Activated naive CD8-positive, alpha-beta T cell (primary cell): Measurements from ENCODE around the gene PLA2G5.
"Not testable (repeated sequence)": the region's sequence is repeated elsewhere in the genome, so short reads cannot be mapped to it uniquely, and the experiment has no call there.

Experiments used
- H3K27ac Mint-ChIP-seq: one replicate; pipeline ENCODE4 v1.8.0; 2021; ENCODE audit warnings: mixed read lengths
- H3K27me3 Mint-ChIP-seq: one replicate; pipeline ENCODE4 v1.8.0; 2021; ENCODE audit warnings: mixed read lengths
- H3K36me3 Mint-ChIP-seq: one replicate; pipeline ENCODE4 v1.8.0; 2021; ENCODE audit warnings: mixed read lengths
- H3K4me1 Mint-ChIP-seq: one replicate; pipeline ENCODE4 v1.8.0; 2021; ENCODE audit warnings: low read depth, mixed read lengths
- H3K4me3 Mint-ChIP-seq: one replicate; pipeline ENCODE4 v1.8.0; 2021; ENCODE audit warnings: mild to moderate bottlenecking, mixed read lengths
- H3K9me3 Mint-ChIP-seq: one replicate; pipeline ENCODE4 v1.8.0; 2021; ENCODE audit warnings: low read depth, mixed read lengths

Gene PLA2G5

GRCh38 chr1:20052386-20052785, 17.6 kb upstream of the PLA2G5 start:
- H3K9me3 Mint-ChIP-seq, result peaks cover 20% of the 10 kb centered on the region
- peaks cover 3% of the 10 kb centered on the region for H3K4me1 Mint-ChIP-seq
- no peak overlapping the region for H3K27ac Mint-ChIP-seq
- peaks cover 1% of the 10 kb centered on the region for H3K27me3 Mint-ChIP-seq
- peaks cover 14% of the 10 kb centered on the region for H3K36me3 Mint-ChIP-seq
- H3K4me3 Mint-ChIP-seq, result no peak overlapping the region

- Mint-ChIP-seq H3K4me1 (peaks cover 30% of the 10 kb centered on the region), H3K4me3 (no peak overlapping the region), H3K27me3 (peaks cover 1% of the 10 kb centered on the region), H3K36me3 (peaks cover 3% of the 10 kb centered on the region), H3K27ac (no peak overlapping the region), H3K9me3 (peaks cover 2% of the 10 kb centered on the region)
These were observed 12.0 kb upstream of the PLA2G5 start for GRCh38 chr1:20057886-20058420.

- H3K27me3 Mint-ChIP-seq, result peaks cover 1% of the 10 kb centered on the region
- peaks cover 30% of the 10 kb centered on the region for H3K4me1 Mint-ChIP-seq
- no peak overlapping the region for H3K4me3 Mint-ChIP-seq
- peaks cover 1% of the 10 kb centered on the region for H3K36me3 Mint-ChIP-seq
- no peaks in the 10 kb centered on the region for H3K9me3 Mint-ChIP-seq
- no peak overlapping the region for H3K27ac Mint-ChIP-seq
These were observed 11.5 kb upstream of the PLA2G5 start for GRCh38 chr1:20058531-20058930.

GRCh38 chr1:20059847-20060246, 10.1 kb upstream of the PLA2G5 start:
- H3K27me3 Mint-ChIP-seq, result peaks cover 1% of the 10 kb centered on the region
- peaks cover 30% of the 10 kb centered on the region for H3K4me1 Mint-ChIP-seq
- H3K27ac Mint-ChIP-seq, result no peak overlapping the region
- H3K4me3 Mint-ChIP-seq, result no peak overlapping the region
- H3K36me3 Mint-ChIP-seq, result no peaks in the 10 kb centered on the region
- H3K9me3 Mint-ChIP-seq, result no peaks in the 10 kb centered on the region

GRCh38 chr1:20060791-20061190, 9.2 kb upstream of the PLA2G5 start:
- H3K9me3 Mint-ChIP-seq, H3K4me3 Mint-ChIP-seq, H3K27ac Mint-ChIP-seq, H3K27me3 Mint-ChIP-seq, H3K36me3 Mint-ChIP-seq: not testable (repeated sequence)
- H3K4me1 Mint-ChIP-seq, result peaks cover 30% of the 10 kb centered on the region

GRCh38 chr1:20061866-20062265, 8.1 kb upstream of the PLA2G5 start:
- no peak overlapping the region for H3K4me3 Mint-ChIP-seq
- no peaks in the 10 kb centered on the region for H3K36me3 Mint-ChIP-seq
- no peak overlapping the region for H3K27ac Mint-ChIP-seq
- H3K9me3 Mint-ChIP-seq, result no peaks in the 10 kb centered on the region
- H3K27me3 Mint-ChIP-seq, result no peaks in the 10 kb centered on the region
- peaks cover 30% of the 10 kb centered on the region for H3K4me1 Mint-ChIP-seq

GRCh38 chr1:20063861-20064292, 6.1 kb upstream of the PLA2G5 start:
- Mint-ChIP-seq H3K27me3 (no peaks in the 10 kb centered on the region), H3K4me3 (no peak overlapping the region), H3K4me1 (peaks cover 18% of the 10 kb centered on the region), H3K36me3 (no peaks in the 10 kb centered on the region), H3K9me3 (no peaks in the 10 kb centered on the region), H3K27ac (no peak overlapping the region)

- Mint-ChIP-seq H3K4me3 (no peak overlapping the region), H3K9me3 (no peaks in the 10 kb centered on the region), H3K4me1 (no peaks in the 10 kb centered on the region), H3K27ac (no peak overlapping the region), H3K36me3 (no peaks in the 10 kb centered on the region), H3K27me3 (no peaks in the 10 kb centered on the region)
These were observed 1.3 kb upstream of the PLA2G5 start for GRCh38 chr1:20068722-20069121.

GRCh38 chr1:20070357-20070756, 363 bp downstream of the PLA2G5 start:
- Mint-ChIP-seq H3K27ac (no peak overlapping the region), H3K4me3 (no peak overlapping the region), H3K9me3 (no peaks in the 10 kb centered on the region), H3K27me3 (no peaks in the 10 kb centered on the region), H3K4me1 (no peaks in the 10 kb centered on the region), H3K36me3 (no peaks in the 10 kb centered on the region)

- peak overlapping the region; percentile 16 for H3K27ac Mint-ChIP-seq
- H3K36me3 Mint-ChIP-seq, result no peaks in the 10 kb centered on the region
- no peaks in the 10 kb centered on the region for H3K9me3 Mint-ChIP-seq
- no peak overlapping the region for H3K4me3 Mint-ChIP-seq
- no peaks in the 10 kb centered on the region for H3K4me1 Mint-ChIP-seq
- no peaks in the 10 kb centered on the region for H3K27me3 Mint-ChIP-seq
These were observed 1.4 kb downstream of the PLA2G5 start for GRCh38 chr1:20071416-20071815.

GRCh38 chr1:20072771-20073170, 2.8 kb downstream of the PLA2G5 start:
- Mint-ChIP-seq H3K9me3 (no peaks in the 10 kb centered on the region), H3K27me3 (peaks cover 5% of the 10 kb centered on the region), H3K4me1 (peaks cover under 1% of the 10 kb centered on the region), H3K27ac (no peak overlapping the region), H3K36me3 (no peaks in the 10 kb centered on the region), H3K4me3 (no peak overlapping the region)

GRCh38 chr1:20073256-20073655, 3.3 kb downstream of the PLA2G5 start:
- peaks cover 5% of the 10 kb centered on the region for H3K4me1 Mint-ChIP-seq
- H3K27ac Mint-ChIP-seq, result no peak overlapping the region
- H3K36me3 Mint-ChIP-seq, result no peaks in the 10 kb centered on the region
- peaks cover 10% of the 10 kb centered on the region for H3K27me3 Mint-ChIP-seq
- H3K9me3 Mint-ChIP-seq, result no peaks in the 10 kb centered on the region
- H3K4me3 Mint-ChIP-seq, result no peak overlapping the region

- H3K9me3 Mint-ChIP-seq, result no peaks in the 10 kb centered on the region
- peaks cover 8% of the 10 kb centered on the region for H3K4me1 Mint-ChIP-seq
- H3K4me3 Mint-ChIP-seq, result no peak overlapping the region
- peaks cover 10% of the 10 kb centered on the region for H3K27me3 Mint-ChIP-seq
- no peaks in the 10 kb centered on the region for H3K36me3 Mint-ChIP-seq
- H3K27ac Mint-ChIP-seq, result no peak overlapping the region
These were observed 4.2 kb downstream of the PLA2G5 start for GRCh38 chr1:20074055-20074724.

- peaks cover 12% of the 10 kb centered on the region for H3K27me3 Mint-ChIP-seq
- H3K9me3 Mint-ChIP-seq, result no peaks in the 10 kb centered on the region
- H3K36me3 Mint-ChIP-seq, result no peaks in the 10 kb centered on the region
- H3K27ac Mint-ChIP-seq, result no peak overlapping the region
- peaks cover 8% of the 10 kb centered on the region for H3K4me1 Mint-ChIP-seq
- H3K4me3 Mint-ChIP-seq, result no peak overlapping the region
These were observed 4.8 kb downstream of the PLA2G5 start for GRCh38 chr1:20074725-20075171.

- Mint-ChIP-seq H3K36me3 (no peaks in the 10 kb centered on the region), H3K9me3 (no peaks in the 10 kb centered on the region), H3K27me3 (peaks cover 13% of the 10 kb centered on the region), H3K4me3 (no peak overlapping the region), H3K27ac (no peak overlapping the region), H3K4me1 (peaks cover 8% of the 10 kb centered on the region)
These were observed 5.4 kb downstream of the PLA2G5 start for GRCh38 chr1:20075345-20075744.

- Mint-ChIP-seq H3K4me1 (peaks cover 11% of the 10 kb centered on the region), H3K4me3 (no peak overlapping the region), H3K9me3 (no peaks in the 10 kb centered on the region), H3K27ac (no peak overlapping the region), H3K36me3 (no peaks in the 10 kb centered on the region), H3K27me3 (peaks cover 15% of the 10 kb centered on the region)
These were observed 6.2 kb downstream of the PLA2G5 start for GRCh38 chr1:20076223-20076622.
